ENCODE data around the gene PUS10.

PUS10 gene

GRCh38 chr2:60976256-60976850 is 41.7 kb downstream of the PUS10 start:
- ChIA-PET CTCF (interaction anchor here (0.5 to 0.9 kb wide), 2 partner anchors 8 to 100 kb away, joined by 3 read pairs; no protein-coding TSS in a partner anchor), POLR2A (no interaction called here)
- TF ChIP-seq ZNF658 (tag by site-specific recombination; IDR thresholded peaks at IDR 0.05) (no peak), ZNF146 (tag by site-specific recombination; IDR thresholded peaks at IDR 0.05) (no peak), YY2 (tag by site-specific recombination; IDR thresholded peaks at IDR 0.05) (no peak), ZNF544 (tag by site-specific recombination; IDR thresholded peaks at IDR 0.05) (no peak), ZNF239 (tag by site-specific recombination; IDR thresholded peaks at IDR 0.05) (no peak), ZBTB20 (tag by site-specific recombination; IDR thresholded peaks at IDR 0.05) (no peak), PRDM2 (tag by site-specific recombination; IDR thresholded peaks at IDR 0.05; ENCODE audit: borderline replicate concordance) (no peak), TSHZ1 (tag by site-specific recombination; IDR thresholded peaks at IDR 0.05; ENCODE audit: borderline replicate concordance) (no peak)
- H3K36me3 ChIP-seq (ENCODE audit: control insufficient read depth in 2 of 2, insufficient read depth in 1 of 2, low read length in 2 of 2): no peaks in the 10 kb centered on the region
- H3K9me3 ChIP-seq (ENCODE audit: control insufficient read depth, insufficient read depth, low read depth, low read length): no peaks in the 10 kb centered on the region
- no peaks in the 10 kb centered on the region for H3K4me1 ChIP-seq (ENCODE audit: control insufficient read depth, insufficient read depth, low read length)
- no peak overlapping the region for H3K27ac ChIP-seq (ENCODE audit: extremely low read depth, low read depth, low read length)
- H3K4me3 ChIP-seq (ENCODE audit: low read depth, low read length): no peak overlapping the region

GRCh38 chr2:60974652-60975051 is 43.4 kb downstream of the PUS10 start:
- TF ChIP-seq ZNF521 (tag by site-specific recombination; IDR thresholded peaks at IDR 0.05): no peak
- TF ChIP-seq ZNF707 (tag by site-specific recombination; IDR thresholded peaks at IDR 0.05): no peak
- TF ChIP-seq ZBTB20 (tag by site-specific recombination; IDR thresholded peaks at IDR 0.05): no peak
- no peak for TF ChIP-seq ZNF510 (tag by site-specific recombination; IDR thresholded peaks at IDR 0.05; ENCODE audit: insufficient replicate concordance)
- TF ChIP-seq ZNF654 (tag by site-specific recombination; IDR thresholded peaks at IDR 0.05; ENCODE audit: low read depth): no peak
- TF ChIP-seq ZNF175 (tag by site-specific recombination; IDR thresholded peaks at IDR 0.05): no peak
- TF ChIP-seq ZNF184 (tag by site-specific recombination; IDR thresholded peaks at IDR 0.05): no peak
- no peak for TF ChIP-seq ZNF391 (tag by site-specific recombination; IDR thresholded peaks at IDR 0.05; ENCODE audit: borderline replicate concordance, low read depth)
- TF ChIP-seq ZBTB10 (tag by site-specific recombination; IDR thresholded peaks at IDR 0.05): no peak
- H3K4me1 ChIP-seq (ENCODE audit: control insufficient read depth, insufficient read depth, low read length): no peaks in the 10 kb centered on the region
- H3K9me3 ChIP-seq (ENCODE audit: control insufficient read depth, insufficient read depth, low read depth, low read length): no peaks in the 10 kb centered on the region
- no peak overlapping the region for H3K27ac ChIP-seq (ENCODE audit: extremely low read depth, low read depth, low read length)
- ChIA-PET CTCF (no interaction called here), POLR2A (interaction anchor here (0.6 kb wide), 2 partner anchors 170 to 218 kb away, joined by 5 to 6 read pairs; no protein-coding TSS in a partner anchor)
- H3K4me3 ChIP-seq (ENCODE audit: low read depth, low read length): no peak overlapping the region
- H3K36me3 ChIP-seq (ENCODE audit: control insufficient read depth in 2 of 2, insufficient read depth in 1 of 2, low read length in 2 of 2): no peaks in the 10 kb centered on the region
